A549 treated with AZD9567 at 1 μM for 4 hours (cell line): ENCODE data around the gene IPO7. TPM values are rescaled to one million over a fixed set of nuclear protein-coding genes. Genes with fewer than 3 reads are reported as not detected.

Experiments
- total RNA-seq: library from RNA; stranded (reverse); fragments of 200-300 nt; extraction: Qiagen RNA extraction; gene quantifications from 5 replicates; pipeline ENCODE4 v1.2.3, GENCODE V29; 2022; ENCODE audit not compliant: insufficient read depth

Gene IPO7
- total RNA-seq = 87.5 to 153 TPM (median 105 TPM) in 5 replicates

GRCh38 chr11:9384535-9385326, at the start of gene IPO7:
Gene IPO7 (plus strand): TSS chr11:9384652. CDS start chr11:9384764, 112 bp downstream.

GRCh38 chr11:9460322-9461062, 76.0 kb downstream of the IPO7 start, which contains the start of gene ZNF143:
Gene ZNF143 (plus strand): TSS chr11:9461012. CDS start chr11:9471309, 10,297 bp downstream.

Other genes starting within 250 kb of the IPO7 start
- gene DENND5A, start 119.3 kb upstream of the IPO7 start, total RNA-seq = 38.0 to 56.5 TPM (median 42.5 TPM) in 5 replicates
- gene TMEM41B, start 70.1 kb upstream of the IPO7 start, total RNA-seq = 20.7 to 36.4 TPM (median 24.0 TPM) in 5 replicates
- gene ZNF143, start 76.4 kb downstream of the IPO7 start, total RNA-seq = 9.3 to 10.7 TPM (median 10.1 TPM) in 5 replicates
- gene WEE1, start 189.0 kb downstream of the IPO7 start, total RNA-seq = 17.6 to 29.4 TPM (median 19.2 TPM) in 5 replicates